EL (cell line): Measurements from ENCODE around the gene COPS9.

Experiments
- DNase-seq: peaks from one replicate; pipeline ENCODE4 v3.0.0-alpha.2; 2016

COPS9 gene

DNA sequence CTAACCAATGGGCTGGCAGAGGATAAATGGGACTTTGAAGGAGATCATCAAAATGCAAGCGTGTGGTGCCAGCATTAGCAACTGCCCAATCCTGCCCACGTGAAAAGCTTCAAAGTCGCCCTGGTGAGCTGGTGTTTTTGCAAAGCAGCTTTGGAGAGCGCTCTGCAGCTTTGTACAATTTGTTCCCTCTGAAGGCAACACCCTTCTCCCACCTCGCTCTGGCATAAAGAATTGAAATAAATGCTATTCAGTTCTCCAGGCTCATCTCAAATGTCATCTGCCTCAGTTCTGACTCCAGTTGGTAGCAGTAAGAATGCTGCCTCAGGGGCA is 3.5 kb downstream of the COPS9 start:
- no peak for DNase-seq

DNA sequence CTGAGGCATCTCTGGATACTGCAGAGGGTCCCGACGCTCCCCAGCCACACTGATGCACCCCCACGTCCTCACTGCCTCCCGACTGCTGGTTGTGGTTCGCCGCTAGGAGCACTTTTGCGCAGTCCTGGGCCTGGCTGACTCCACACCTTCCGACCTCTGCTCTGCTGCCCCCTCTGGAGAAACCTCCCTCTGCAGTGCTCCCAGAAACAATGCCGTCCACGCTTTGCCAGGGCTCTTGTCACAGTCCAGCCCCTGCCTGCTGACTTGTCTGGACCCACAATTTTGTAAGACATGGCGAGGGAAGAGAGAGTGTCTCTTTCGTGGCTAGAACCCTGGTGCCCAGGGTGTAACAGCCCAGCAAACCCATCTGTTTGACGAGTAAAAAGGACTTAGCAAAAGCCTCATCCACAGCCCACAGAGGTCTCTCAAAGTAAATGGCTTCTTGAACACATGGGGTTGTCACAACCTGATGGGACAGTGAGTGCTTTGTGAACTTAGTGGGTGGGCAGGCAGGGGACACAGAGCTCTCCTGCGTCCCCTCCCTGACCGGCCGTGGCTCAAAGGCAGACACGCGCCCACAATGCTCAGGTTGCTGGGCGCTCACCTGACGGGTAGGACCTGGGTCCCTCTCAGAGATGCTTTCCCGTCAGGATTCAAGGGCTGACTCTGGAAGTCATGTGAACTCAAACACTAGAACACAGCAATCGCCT is 4.0 kb downstream of the COPS9 start:
- no peak for DNase-seq

DNA sequence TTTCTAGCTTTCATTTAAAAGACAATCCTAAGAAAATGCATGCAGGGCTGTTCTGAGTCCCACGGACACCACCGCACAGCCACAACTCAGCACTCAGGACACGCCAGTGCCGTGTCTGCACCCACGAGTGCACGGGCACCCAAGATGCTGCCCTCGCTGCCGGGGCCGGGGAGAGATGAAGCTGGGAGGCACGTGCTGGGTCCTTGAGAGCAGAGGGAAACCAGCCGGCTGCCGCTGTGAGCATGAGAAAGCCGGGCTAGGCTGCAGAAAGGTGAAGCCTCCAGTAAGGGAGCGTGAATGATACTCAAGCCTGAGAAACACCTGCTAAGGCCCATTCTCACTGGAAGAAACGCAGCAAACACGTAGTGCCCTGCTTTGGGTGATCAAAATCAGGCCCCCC is 4.8 kb downstream of the COPS9 start:
- DNase-seq, result no peak

DNA sequence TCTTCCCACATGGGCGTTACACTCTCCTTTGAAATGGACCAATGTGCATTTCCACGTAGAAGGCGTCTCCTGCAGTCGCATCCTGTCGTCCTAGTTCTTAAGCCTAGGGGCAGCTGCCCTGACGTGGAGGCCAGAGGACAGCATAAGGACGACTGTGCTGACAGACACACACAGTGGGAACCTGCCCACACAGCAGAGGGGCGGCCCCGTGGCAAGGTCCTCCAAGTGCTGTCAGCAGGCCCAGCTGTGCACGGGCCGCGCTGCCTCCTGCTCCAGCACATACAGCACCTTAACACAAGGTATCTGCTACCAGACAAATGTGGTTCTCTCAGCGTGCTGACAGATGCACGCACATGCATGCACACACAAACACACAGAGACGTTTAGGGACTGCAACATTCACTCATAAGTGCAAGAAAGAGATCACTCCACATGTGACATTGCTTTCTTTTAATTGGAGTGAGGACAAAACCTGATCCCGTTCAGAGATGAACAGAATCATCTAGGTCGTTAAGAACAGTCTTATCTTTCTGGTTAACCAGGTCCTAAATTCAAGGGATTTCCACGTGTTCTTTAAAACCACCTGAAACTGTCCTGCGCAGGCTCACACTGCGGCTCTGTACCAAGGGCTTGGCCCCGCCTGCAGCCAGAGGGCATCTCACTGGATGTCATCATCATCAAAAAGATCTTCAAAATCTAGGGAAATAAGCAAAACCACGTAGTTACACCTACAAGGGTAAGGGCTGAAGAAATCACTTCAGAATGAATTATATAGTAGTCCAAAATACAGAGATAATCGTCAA is 5.5 kb downstream of the COPS9 start:
- no peak for DNase-seq

DNA sequence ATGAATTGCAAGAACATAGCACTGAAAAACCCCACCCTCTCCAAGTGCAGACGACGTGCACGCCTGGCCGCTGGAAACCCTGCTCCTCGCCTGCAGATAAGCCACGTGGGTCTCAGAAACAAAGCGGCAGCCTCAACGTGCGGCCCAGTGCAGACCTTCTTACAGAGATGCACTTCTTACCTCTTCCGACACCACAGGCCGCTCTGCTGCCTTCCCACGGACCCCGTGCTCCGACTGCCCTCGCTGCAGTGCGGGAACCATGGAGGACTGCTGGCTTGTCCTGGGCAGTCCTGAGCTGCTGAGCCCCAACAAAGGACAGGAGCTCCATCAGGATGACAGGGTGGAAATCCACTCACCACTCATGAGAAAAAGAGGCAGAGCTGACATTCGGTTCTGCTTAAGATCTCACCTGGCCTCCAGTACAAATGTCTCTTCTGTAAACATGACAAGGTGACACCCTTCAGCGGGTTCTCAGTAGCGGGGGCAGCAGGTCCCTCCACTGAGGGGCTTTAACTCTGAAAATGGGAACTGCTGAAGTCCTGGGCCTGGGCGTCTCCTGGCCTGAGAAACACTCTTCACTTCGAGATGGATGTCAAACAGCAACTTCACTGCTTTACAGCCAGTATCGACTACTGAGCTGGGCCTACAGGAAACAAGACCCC is 6.2 kb downstream of the COPS9 start:
- no peak for DNase-seq

DNA sequence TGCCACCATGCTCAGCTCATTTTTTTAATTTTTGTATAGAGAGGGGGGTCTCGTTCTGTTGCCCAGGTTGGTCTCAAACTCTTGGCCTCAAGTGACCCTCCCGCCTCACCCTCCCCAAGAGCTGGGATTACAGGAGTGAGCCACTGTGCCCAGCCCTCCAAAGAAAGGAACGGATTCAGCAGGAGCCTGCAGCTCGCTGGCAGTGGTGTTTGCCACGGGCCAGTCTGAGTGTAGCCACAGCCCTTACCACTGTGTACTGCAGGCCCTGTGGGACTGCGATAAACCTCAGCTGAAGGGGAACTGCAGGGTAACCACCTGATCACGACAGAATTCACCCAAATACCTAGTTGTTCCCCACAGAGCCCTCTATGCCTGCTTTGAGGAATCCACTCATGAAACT is 6.8 kb downstream of the COPS9 start:
- no peak for DNase-seq

DNA sequence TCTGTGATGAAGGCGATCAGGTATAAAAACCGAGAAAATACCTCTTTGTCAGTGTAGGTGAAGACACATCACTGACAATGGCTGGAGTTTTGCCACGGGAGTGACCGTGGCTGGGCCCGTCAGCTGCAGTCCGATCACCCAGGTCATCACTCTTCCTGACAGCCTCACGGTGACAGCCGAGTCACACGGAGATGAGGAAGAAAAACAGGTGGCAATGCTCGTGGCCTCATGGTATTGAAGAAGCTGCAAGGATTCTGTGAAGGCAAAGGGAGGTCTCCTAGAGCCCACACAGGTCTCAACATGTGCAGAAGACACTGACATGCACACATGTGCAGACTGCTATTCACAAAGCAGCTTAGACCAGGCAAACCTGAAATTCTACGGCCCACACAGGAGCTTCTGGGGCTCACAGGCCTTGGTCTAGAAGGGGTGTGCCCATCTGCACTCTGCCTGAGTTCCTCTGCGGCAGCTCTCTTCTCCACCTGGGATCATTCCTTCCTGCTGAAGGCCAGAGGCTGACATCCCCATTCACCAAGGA is 7.4 kb downstream of the COPS9 start:
- no peak for DNase-seq

DNA sequence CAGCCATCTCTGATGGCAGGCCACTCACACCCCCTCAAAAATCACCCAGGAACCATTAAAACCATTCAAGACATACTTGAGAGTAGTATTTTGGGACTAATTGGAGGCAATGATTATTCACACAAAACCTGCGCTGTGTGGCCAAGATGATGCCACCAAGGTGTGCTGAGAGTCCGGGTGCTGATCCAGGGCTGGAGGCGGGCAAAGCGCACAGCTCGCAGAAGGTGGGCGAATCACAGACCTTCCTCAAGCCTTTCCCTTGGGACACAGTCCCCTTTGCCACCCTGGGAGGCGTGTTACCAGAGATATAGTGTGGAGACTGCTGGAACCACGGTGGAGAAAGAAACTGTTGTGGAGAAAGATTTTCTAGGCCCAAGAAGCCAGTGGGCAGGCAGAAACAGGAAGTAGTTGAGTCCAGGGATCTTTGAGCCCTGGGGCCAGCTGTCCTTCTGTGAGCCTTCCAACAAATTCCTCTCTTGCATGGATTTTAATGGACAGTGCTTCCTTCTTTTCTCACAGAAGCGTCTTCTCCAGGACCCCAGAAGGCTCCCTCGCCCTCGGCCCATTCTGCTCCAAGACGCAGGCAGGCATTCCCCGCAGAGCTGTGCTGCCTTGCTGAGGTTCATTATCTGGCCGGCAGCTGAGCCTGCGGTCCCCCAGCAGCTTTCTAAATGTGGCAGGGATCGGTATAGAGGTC is 8.0 kb downstream of the COPS9 start:
- no peak for DNase-seq

DNA sequence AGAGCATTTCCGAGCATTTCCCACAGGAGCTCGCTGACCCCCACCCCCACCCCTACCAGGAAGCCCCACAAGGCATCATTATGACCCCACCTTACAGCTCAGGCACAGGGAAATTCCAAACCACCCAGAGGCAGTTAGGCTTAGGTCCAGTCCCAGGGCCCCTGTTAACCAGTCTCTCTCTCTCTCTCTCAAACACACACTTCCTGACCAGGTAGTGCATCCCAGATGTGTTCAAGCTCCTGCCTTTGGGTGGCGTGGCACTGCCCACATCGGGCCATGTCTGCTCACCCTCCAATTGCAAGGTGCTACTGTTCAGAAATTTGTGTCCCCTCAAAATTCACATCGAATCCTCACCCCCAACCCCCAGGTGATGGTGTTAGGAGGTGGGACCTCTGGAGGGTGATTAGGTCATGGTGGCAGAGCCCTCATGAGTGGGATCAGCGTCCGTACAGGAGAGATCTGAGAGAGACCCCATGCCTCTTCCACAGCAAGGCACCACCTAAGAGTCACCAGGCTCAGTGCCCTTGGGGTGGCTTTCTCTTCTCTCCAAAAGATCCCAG is 8.8 kb downstream of the COPS9 start:
- DNase-seq, result no peak

DNA sequence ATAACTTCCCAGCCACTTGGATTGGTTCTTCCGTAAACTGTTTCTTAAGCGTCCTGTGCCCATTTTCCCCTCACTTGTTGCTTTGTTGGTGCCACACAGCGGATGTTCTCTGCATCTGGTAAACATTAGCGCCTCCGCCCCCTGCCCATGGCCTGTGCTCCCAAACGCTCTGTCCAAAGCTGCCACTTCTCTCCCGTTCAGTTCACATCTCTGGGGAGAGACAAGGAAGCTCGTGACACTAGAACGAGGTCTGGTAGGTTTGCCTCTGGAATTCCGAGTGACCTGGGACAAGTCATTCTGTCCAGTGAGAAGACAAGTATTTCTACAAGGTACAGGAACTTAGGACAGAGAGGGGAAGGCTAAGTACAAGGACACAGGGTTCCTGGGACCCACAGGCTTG is 9.4 kb downstream of the COPS9 start:
- no peak for DNase-seq

DNA sequence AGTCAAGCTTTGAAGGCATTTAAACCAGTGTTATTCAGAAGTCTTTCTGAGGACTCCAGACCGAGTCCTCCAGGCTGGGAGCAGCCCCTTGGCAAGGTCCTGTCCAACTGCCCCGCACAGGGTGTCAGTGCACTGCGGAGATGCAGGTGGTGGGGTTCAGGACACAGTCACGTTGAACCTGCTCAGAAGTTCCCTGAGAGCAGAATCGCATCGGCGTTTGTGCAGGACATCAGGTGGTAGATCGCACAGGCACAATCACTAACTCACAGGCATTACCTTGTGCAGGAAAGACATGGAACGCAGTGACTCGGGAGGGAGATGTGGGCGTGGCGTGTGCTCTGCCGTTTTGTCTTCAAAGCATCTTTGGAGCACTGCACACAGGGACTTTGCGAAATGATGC is 10.4 kb downstream of the COPS9 start:
- no peak for DNase-seq

DNA sequence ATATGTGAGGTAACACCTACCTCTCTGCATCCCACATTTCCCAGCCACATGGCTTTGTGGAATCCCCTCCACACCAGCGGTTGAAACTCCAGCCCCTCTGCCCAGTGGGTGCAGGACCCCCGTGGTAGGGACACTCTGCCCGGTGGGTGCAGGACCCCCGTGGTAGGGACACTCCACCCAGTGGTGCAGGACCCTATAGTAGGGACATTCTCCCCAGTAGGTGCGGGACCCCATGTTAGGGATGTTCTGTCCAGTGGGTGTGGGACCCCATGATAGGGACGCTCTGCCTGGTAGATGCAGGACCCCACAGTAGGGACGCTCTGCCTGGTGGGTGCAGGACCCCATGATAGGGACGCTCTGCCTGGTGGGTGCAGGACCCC is 11.5 kb downstream of the COPS9 start:
- no peak for DNase-seq

DNA sequence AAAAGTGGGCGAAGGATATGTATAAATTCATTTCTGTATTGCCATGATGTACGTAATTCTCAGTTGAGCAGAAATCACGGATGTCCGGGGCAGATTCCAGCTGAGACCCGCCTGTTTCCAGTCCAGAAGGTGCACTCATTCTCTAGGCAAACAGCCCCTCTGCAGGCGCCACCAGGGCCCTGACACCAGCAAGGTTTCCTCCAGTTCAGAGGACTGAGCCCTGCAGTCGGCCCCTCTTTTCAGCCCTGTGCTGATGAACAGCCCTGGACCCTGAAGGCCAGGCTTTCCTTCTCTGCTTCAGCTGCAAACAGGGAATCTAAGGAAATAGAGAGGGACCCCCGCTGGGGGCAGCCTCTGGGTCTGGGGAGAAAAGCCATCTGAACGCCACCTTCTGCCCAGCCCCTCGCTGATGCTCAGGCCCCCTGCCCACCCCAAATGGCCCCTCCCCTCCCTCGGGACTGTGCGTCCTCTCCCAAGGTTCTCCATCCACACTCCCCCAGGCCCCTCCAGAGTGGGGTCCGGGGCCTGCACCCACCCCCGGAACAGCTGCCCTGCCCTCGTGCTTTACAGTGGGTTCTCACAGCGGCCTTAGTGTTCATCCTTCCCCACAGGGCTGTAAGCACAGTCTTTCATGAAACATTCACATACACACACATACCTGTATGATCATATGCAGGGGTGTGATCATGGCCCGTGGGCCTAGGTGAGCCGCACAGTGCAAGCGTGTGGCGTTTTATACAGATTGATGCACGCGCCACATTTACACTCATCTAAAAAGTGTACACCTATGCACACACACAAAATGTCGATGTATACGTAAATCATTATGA is 12.1 kb downstream of the COPS9 start:
- DNase-seq, result no peak

DNA sequence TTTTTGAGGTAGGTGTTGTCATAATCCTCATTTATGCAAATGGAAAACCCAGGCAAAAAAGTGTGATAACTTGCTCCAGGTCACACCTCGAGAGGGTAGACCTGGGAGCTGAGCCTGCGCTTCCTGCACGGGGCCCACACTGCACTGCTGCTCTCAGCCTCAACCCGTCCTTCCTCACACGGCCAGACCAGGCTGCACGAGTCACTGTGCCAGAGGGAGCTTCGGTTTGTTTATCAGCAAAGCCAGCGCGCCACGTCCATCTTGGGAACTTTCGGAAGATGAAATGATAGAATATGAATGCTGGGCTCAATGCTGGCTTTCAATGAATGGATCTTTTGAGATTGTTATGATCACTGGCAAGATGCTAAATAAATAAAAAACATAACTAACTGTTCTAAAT is 14.4 kb downstream of the COPS9 start:
- no peak for DNase-seq

DNA sequence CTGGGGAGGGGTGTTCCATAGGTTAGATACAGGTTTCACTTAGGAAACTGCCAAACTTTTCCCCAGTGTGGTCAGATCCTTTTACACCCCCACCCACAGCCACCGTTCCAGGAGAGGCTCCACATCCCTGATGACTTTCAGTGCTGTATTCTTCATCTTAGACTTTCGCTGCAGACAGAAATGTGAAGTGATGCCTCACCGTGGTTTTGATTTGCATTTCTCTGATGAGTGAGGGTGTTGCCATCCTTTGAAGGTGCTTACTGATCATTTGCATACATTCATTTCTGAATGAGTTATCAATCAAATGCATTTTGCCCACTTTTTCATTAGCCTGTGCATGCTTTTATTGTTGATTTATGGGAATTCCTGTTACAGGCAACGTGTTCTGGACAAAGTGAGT is 14.9 kb downstream of the COPS9 start:
- DNase-seq, result no peak

DNA sequence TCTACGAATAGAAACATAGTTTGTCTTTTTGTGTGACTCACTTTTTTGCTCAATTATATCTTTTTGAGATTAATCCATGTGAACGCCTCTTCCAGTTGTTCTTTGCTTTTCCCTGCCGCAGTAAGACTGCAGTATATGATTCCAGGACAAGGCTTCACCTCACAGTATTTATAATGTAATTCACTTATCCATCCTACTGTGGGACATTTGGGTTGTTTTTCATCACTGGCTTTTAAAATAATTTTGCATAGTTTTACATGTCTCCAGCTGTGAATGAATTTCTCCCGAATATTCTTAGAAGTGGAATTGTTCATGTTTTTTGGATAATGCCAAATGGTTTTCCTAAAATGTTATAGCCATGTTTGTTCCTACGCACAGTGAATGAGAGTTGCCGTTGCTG is 21.9 kb downstream of the COPS9 start:
- no peak for DNase-seq

DNA sequence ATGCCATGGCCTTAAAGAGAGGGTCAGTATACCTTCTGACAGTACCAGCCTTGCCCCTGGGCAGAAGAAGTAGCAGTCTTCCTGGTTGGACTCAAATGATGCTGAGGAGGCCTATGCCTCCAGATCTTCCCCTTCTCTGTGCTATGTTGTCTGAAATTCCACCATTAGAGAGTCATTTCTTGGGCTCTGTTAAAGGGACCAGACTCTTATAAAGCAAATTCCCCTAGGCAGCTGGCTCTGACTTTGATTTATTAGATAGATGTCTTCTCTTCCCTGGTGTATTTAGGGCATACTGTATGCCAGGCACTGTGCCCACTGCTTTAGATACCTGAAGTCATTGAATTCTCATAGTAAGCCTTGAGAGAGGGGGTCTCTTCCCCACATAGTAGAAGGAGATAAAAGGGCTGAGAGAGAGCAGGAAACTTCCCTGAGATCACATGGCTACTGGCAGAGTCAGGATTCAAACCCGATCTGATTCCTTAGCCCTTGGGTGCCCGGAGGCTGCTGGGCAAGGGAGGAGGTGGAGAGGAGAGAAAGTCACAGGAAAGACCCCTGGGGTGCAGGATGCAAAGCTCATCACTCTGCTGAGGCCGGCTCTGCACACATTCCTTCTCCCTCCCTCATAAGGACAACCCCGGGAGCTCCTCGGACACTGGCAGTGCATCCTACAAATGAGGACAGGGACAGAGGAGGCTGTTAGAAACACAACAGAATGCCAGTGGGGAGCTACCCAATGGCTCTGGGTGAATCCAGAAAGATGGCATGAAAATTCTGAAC is 23.0 kb downstream of the COPS9 start:
- no peak for DNase-seq

DNA sequence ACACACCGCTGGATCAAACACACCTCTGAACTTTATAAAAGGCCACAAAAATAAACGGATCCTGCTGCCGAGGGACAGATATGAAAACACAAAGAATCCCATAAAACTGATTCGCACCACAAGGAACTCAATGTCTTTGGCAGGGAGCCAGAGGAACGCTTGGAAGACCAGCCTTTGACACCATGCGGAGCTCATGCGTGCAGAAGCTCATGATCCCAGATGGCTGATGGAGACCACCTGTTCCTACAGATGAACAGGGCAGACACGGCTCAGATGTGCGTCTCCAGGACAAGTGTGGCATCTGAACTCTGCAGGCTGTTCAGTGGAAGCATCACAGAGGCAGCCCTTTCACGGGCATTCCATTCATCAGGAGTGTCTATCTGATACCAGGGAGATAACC is 24.9 kb downstream of the COPS9 start:
- DNase-seq, result peak; percentile 9

DNA sequence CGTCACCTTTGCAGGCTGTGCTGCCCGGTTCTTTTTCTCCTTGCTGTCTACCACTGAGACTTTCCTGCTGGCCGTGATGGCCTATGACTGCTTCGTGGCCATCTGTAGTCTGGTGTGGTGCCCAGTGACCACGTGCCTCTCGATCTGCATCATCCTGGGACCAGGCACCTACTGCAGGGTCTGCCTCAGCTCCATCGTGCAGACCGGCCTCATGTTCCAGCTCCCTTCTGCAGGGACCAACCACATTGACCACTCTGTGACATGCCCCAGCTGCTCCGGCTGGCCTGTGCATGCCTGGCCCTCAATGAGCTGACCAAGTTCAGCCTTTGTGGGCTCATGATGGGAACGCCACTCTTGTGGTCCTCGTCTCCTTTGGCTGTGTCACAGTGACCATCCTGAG is 26.7 kb downstream of the COPS9 start:
- no peak for DNase-seq

DNA sequence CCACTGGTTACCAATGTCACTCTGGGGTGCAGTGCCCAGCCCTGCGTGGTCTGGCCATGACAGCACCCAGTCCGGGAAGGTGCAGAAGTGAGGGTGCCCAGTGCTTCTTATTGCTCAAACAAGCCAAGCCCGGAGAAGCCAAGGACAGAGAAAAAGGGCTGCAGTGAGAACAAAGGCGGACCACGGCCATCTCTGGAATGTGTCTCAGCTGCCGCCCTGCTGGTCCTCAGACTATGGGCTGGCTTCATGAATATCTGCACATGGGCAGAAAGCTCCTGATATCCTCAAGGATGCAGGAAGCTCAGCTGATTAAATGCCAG is 28.7 kb downstream of the COPS9 start:
- DNase-seq, result no peak

DNA sequence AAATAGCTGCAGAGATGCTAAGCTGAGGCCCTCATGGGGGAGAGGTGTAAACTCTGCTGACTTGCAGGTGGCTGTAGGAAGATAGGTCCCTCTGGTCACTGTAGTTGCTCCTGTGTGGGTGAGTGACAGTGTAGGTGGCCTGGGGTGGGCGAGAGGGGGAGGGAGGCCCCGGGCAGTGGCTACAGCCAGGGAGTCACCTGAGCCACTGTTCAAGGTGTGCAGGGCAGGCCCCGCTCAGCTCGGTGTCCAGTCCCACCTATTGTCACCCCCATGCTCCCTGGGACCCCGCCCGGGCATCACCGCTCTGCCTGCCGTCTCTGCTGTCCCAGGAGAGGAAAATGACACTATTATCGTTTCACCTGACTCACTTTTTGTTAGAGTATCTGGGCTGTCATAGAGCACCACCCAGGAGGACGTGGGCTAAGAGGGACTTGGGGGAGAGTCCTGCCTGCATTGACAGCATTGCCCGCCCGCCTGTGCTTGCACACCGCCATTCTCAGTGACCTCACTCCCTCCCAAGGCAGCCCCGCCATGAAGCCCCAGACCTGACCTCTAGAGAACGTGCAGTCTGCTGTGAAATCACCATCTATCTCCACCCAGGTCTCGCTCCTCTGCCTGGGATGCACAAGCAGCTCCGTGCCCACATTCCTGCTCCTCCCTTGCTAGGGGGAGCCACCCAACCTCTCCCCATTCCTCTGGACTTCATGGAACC is 29.2 kb downstream of the COPS9 start:
- no peak for DNase-seq
